ENCODE measurements around the gene GNPTG. TPM values are rescaled to one million over a fixed set of nuclear protein-coding genes. Genes with fewer than 3 reads are reported as not detected.

The GNPTG gene
- total and polyA plus RNA-seq, 2 donors (not counting 1 experiment from before 2014, with no cell fraction given), result 76.0 to 109 TPM

DNA sequence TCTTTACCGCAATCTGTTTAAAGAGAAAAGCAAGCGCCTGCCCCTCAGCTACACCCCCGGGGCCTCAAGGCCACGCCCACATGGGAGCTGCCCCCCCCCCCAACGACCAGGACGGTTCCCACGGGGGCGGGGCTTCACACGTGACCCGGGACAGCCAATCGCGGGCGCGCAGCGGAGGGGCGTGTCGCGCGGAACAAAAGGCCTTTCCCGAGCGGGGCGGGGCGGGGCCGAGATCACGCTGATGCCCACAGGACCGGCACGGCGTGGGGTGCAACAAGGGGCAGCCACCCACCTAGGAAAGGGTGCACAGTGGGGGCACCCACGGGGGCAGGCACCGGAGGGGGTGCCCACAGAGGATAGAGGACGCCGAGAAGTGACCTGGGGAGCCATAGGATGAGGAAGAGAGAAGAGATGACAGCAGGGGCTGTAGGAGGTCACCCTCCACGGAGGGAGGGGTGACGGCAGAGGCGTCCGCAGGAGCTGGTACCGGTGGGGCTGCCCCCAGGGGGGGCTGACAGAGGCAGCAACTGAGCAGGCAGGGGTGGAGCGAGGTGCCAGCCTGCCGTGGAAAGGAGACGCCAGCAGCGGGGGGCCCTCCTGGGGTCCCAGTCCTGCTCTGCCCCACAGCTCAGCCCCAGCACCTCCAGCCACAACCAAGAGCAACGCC, 56.6 kb downstream of the GNPTG start:
- intact Hi-C loops (cut with micrococcal nuclease), result loop anchor here (10.0 kb wide), 1 partner anchor 54 kb away; the partner anchor contains the start of genes GNPTG and TSR3
- ATAC-seq (ENCODE audit: low read depth), result peak; percentile 94
- peaks cover 25% of the 10 kb centered on the region for H3K4me1 Mint-ChIP-seq
- CTCF ChIA-PET, result interaction anchor here (0.9 to 2.9 kb wide), 5 partner anchors 13 to 820 kb away, joined by 3 to 16 read pairs (median 3); partner anchors contain the start of genes NUBP2 and SPSB3
- under 1% methylated on average over 40 of the region's 42 CpGs for WGBS (ENCODE audit: insufficient coverage)
- Histone ChIP-seq H3K79me2 (ENCODE audit: control insufficient read depth, insufficient read depth, low read length) (peaks cover 99% of the 10 kb centered on the region), H3K4me3 (ENCODE audit: control extremely low read depth in 1 of 5, extremely low read depth in 1 of 5, insufficient read depth in 1 of 5, low read depth in 2 of 5, low read length in 4 of 5) (peak overlapping the region in 4 of 5 experiments; percentile 30 to 57 (median 52)), H3K9me3 (ENCODE audit: control extremely low read depth in 1 of 3, control insufficient read depth in 2 of 3, insufficient read depth in 1 of 3, low read length in 2 of 3) (no peaks in the 10 kb centered on the region), H3K36me3 (replicated peaks in 1 of 2; ENCODE audit: control extremely low read depth in 1 of 2, control insufficient read depth in 1 of 2, extremely low read depth in 1 of 2, insufficient read depth in 2 of 2, low read length in 1 of 2) (peaks cover 0 to 48% of the 10 kb centered on the region in 2 experiments), H2AFZ (ENCODE audit: insufficient read depth, low read depth, low read length, poor library complexity, severe bottlenecking) (peak overlapping the region; percentile 58), H4K20me1 (ENCODE audit: control insufficient read depth, insufficient read depth, low read length, poor library complexity, severe bottlenecking) (peaks cover 98% of the 10 kb centered on the region), H3K4me2 (replicated peaks; ENCODE audit: low read depth, low read length, poor library complexity, severe bottlenecking) (peak overlapping the region; percentile 98), H3K27me3 (replicated peaks in 1 of 4; ENCODE audit: control extremely low read depth in 1 of 4, control insufficient read depth in 3 of 4, insufficient read depth in 4 of 4, low read length in 3 of 4) (no peaks in the 10 kb centered on the region), H3K4me1 (ENCODE audit: control insufficient read depth in 2 of 2, insufficient read depth in 2 of 2, low read length in 2 of 2) (peaks cover 14 to 21% of the 10 kb centered on the region in 2 donors), H3K27ac (ENCODE audit: low read length in 2 of 2) (peak overlapping the region; percentile 56 to 60), H3K9ac (ENCODE audit: low read length) (peak overlapping the region; percentile 64)
- H3K4me3 Mint-ChIP-seq, result peak overlapping the region; percentile 83
- DNase-seq, result peak; percentile 97
- no peak for TF ChIP-seq EZH2 (IDR thresholded peaks at IDR 0.05; ENCODE audit: borderline replicate concordance, insufficient read depth, low read depth, low read length, poor library complexity, severe bottlenecking)
- TF ChIP-seq, protein P1, sequence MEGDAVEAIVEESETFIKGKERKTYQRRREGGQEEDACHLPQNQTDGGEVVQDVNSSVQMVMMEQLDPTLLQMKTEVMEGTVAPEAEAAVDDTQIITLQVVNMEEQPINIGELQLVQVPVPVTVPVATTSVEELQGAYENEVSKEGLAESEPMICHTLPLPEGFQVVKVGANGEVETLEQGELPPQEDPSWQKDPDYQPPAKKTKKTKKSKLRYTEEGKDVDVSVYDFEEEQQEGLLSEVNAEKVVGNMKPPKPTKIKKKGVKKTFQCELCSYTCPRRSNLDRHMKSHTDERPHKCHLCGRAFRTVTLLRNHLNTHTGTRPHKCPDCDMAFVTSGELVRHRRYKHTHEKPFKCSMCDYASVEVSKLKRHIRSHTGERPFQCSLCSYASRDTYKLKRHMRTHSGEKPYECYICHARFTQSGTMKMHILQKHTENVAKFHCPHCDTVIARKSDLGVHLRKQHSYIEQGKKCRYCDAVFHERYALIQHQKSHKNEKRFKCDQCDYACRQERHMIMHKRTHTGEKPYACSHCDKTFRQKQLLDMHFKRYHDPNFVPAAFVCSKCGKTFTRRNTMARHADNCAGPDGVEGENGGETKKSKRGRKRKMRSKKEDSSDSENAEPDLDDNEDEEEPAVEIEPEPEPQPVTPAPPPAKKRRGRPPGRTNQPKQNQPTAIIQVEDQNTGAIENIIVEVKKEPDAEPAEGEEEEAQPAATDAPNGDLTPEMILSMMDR (IDR thresholded peaks at IDR 0.05), result no peak
- no peaks in the 10 kb centered on the region for H3K27me3 Mint-ChIP-seq
- H3K27ac Mint-ChIP-seq, result peak overlapping the region; percentile 84
- POLR2A ChIA-PET, result interaction anchor here (0.9 to 1.2 kb wide), 4 partner anchors 12 to 72 kb away, joined by 3 to 6 read pairs (median 4); partner anchors contain the start of gene UQCC4
- H3K9me3 Mint-ChIP-seq (ENCODE audit: insufficient read depth), result no peaks in the 10 kb centered on the region

DNA sequence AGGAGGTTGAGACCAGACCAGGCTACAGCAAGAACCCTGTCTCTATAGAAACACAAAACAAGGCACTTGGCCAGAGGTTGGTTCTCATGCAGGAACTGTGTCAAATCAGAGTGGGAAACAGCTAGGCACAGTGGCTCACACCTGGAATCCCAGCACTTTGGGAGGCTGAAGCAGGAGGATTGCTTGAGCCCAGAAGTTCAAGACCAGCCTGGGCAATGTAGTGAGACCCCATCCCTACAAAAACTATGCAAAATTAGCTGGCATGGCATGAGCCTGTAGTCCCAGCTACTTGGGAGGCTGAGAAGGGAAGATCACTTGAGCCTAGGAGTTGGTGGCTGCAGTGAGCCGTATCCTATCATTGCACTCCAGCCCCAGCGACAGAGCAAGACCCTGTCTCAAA, 61.1 kb downstream of the GNPTG start:
- Histone ChIP-seq H3K27me3 (replicated peaks in 1 of 4; ENCODE audit: control extremely low read depth in 1 of 4, control insufficient read depth in 3 of 4, insufficient read depth in 4 of 4, low read length in 3 of 4) (no peaks in the 10 kb centered on the region), H3K4me2 (replicated peaks; ENCODE audit: low read depth, low read length, poor library complexity, severe bottlenecking) (peak overlapping the region; percentile 3), H3K36me3 (replicated peaks in 1 of 2; ENCODE audit: control extremely low read depth in 1 of 2, control insufficient read depth in 1 of 2, extremely low read depth in 1 of 2, insufficient read depth in 2 of 2, low read length in 1 of 2) (peaks cover 0 to 28% of the 10 kb centered on the region in 2 experiments), H3K4me1 (ENCODE audit: control insufficient read depth in 2 of 2, insufficient read depth in 2 of 2, low read length in 2 of 2) (peaks cover 12 to 29% of the 10 kb centered on the region in 2 donors), H2AFZ (ENCODE audit: insufficient read depth, low read depth, low read length, poor library complexity, severe bottlenecking) (no peak overlapping the region), H3K9me3 (ENCODE audit: control extremely low read depth in 1 of 3, control insufficient read depth in 2 of 3, insufficient read depth in 1 of 3, low read length in 2 of 3) (no peaks in the 10 kb centered on the region), H3K79me2 (ENCODE audit: control insufficient read depth, insufficient read depth, low read length) (peaks cover 75% of the 10 kb centered on the region), H4K20me1 (ENCODE audit: control insufficient read depth, insufficient read depth, low read length, poor library complexity, severe bottlenecking) (peaks cover 63% of the 10 kb centered on the region), H3K27ac (ENCODE audit: low read length in 2 of 2) (no peak overlapping the region), H3K4me3 (ENCODE audit: control extremely low read depth in 1 of 5, extremely low read depth in 1 of 5, insufficient read depth in 1 of 5, low read depth in 2 of 5, low read length in 4 of 5) (no peak overlapping the region), H3K9ac (ENCODE audit: low read length) (no peak overlapping the region)
- no peaks in the 10 kb centered on the region for H3K27me3 Mint-ChIP-seq
- H3K27ac Mint-ChIP-seq, result no peak overlapping the region
- TF ChIP-seq, protein P1 (IDR thresholded peaks at IDR 0.05), result no peak
- TF ChIP-seq EZH2 (IDR thresholded peaks at IDR 0.05; ENCODE audit: borderline replicate concordance, insufficient read depth, low read depth, low read length, poor library complexity, severe bottlenecking), result no peak
- peak overlapping the region; percentile 7 for H3K4me3 Mint-ChIP-seq
- 100% methylated on average over 2 of the region's 2 CpGs for WGBS (ENCODE audit: insufficient coverage)
- no peak for ATAC-seq (ENCODE audit: low read depth)
- peaks cover 25% of the 10 kb centered on the region for H3K4me1 Mint-ChIP-seq
- ChIA-PET POLR2A (interaction anchor here (0.7 to 1.8 kb wide), 3 partner anchors 8 to 88 kb away, joined by 4 to 13 read pairs (median 7); partner anchors contain the start of gene UQCC4), CTCF (interaction anchor here (0.7 to 1.7 kb wide), 5 partner anchors 8 to 690 kb away, joined by 3 to 5 read pairs (median 4); partner anchors contain the start of gene UQCC4)
- intact Hi-C loops (cut with micrococcal nuclease), result loop anchor here (5.0 kb wide), 2 partner anchors 36 to 359 kb away; partner anchors contain the start of genes EME2, MRPS34 and NME3
- no peaks in the 10 kb centered on the region for H3K9me3 Mint-ChIP-seq (ENCODE audit: insufficient read depth)
- no peak for DNase-seq
